ENCODE results near the gene CCDC83. TPM values are rescaled to one million over a fixed set of nuclear protein-coding genes. Genes with fewer than 3 reads are reported as not detected.

CCDC83 gene
- total RNA-seq, 1 donor from 2014 or later: not detected

- DNase-seq: no peak
- no peaks in the 10 kb centered on the region for H3K9me3 ChIP-seq (replicated peaks)
- intact Hi-C loops (cut with micrococcal nuclease): loop anchor here (10.0 kb wide), 1 partner anchor 345 kb away; no protein-coding TSS in a partner anchor
- TF ChIP-seq CTCF (IDR thresholded peaks at IDR 0.05; ENCODE audit: borderline replicate concordance): no peak
- H3K36me3 ChIP-seq: no peaks in the 10 kb centered on the region
- no peak overlapping the region for H3K27ac ChIP-seq (replicated peaks)
- no peak overlapping the region for H3K4me3 ChIP-seq
- no peaks in the 10 kb centered on the region for H3K4me1 ChIP-seq
- no peaks in the 10 kb centered on the region for H3K27me3 ChIP-seq (ENCODE audit: low read depth)
Observed at GRCh38 chr11:85869781-85870180, 14.6 kb downstream of the CCDC83 start.

- H3K9me3 ChIP-seq (replicated peaks): no peaks in the 10 kb centered on the region
- intact Hi-C loops (cut with micrococcal nuclease): no loop called here
- no peaks in the 10 kb centered on the region for H3K36me3 ChIP-seq
- no peak for DNase-seq
- no peak for TF ChIP-seq CTCF (IDR thresholded peaks at IDR 0.05; ENCODE audit: borderline replicate concordance)
- H3K27ac ChIP-seq (replicated peaks): no peak overlapping the region
- no peaks in the 10 kb centered on the region for H3K27me3 ChIP-seq (ENCODE audit: low read depth)
- H3K4me3 ChIP-seq: no peak overlapping the region
- no peaks in the 10 kb centered on the region for H3K4me1 ChIP-seq
Observed at GRCh38 chr11:85874265-85874664, 19.1 kb downstream of the CCDC83 start.

- Histone ChIP-seq H3K4me3 (no peak overlapping the region), H3K27me3 (ENCODE audit: low read depth) (no peaks in the 10 kb centered on the region), H3K4me1 (no peaks in the 10 kb centered on the region), H3K9me3 (replicated peaks) (no peaks in the 10 kb centered on the region), H3K27ac (replicated peaks) (no peak overlapping the region), H3K36me3 (no peaks in the 10 kb centered on the region)
- DNase-seq: no peak
- intact Hi-C loops (cut with micrococcal nuclease): no loop called here
- no peak for TF ChIP-seq CTCF (IDR thresholded peaks at IDR 0.05; ENCODE audit: borderline replicate concordance)
Observed at GRCh38 chr11:85875505-85875904, 20.3 kb downstream of the CCDC83 start.

GRCh38 chr11:85884581-85885021 lies 29.4 kb downstream of the CCDC83 start:
- H3K27me3 ChIP-seq (ENCODE audit: low read depth): peaks cover 6% of the 10 kb centered on the region
- H3K4me1 ChIP-seq: no peaks in the 10 kb centered on the region
- DNase-seq: no peak
- H3K9me3 ChIP-seq (replicated peaks): no peaks in the 10 kb centered on the region
- no peak overlapping the region for H3K4me3 ChIP-seq
- intact Hi-C loops (cut with micrococcal nuclease): no loop called here
- no peaks in the 10 kb centered on the region for H3K36me3 ChIP-seq
- no peak for TF ChIP-seq CTCF (IDR thresholded peaks at IDR 0.05; ENCODE audit: borderline replicate concordance)
- no peak overlapping the region for H3K27ac ChIP-seq (replicated peaks)

GRCh38 chr11:85886089-85887056 lies 31.2 kb downstream of the CCDC83 start:
- no peaks in the 10 kb centered on the region for H3K4me1 ChIP-seq
- H3K27ac ChIP-seq (replicated peaks): no peak overlapping the region
- no peak for DNase-seq
- no peak overlapping the region for H3K4me3 ChIP-seq
- no peak for TF ChIP-seq CTCF (IDR thresholded peaks at IDR 0.05; ENCODE audit: borderline replicate concordance)
- no peaks in the 10 kb centered on the region for H3K36me3 ChIP-seq
- peaks cover 6% of the 10 kb centered on the region for H3K27me3 ChIP-seq (ENCODE audit: low read depth)
- H3K9me3 ChIP-seq (replicated peaks): no peaks in the 10 kb centered on the region
- intact Hi-C loops (cut with micrococcal nuclease): no loop called here
